GM12878 (cell line): ENCODE data around the gene EGFL8. TPM values are rescaled to one million over a fixed set of nuclear protein-coding genes. Genes with fewer than 3 reads are reported as not detected.

Source experiments
- ASH2L ChIP-seq: fragments of 300-600, 200-600 bp; sonication (generic); IDR thresholded peaks from 2 replicates; pipeline ENCODE4 v1.6.1; 2017; ENCODE audit warnings: low read depth, mild to moderate bottlenecking, borderline replicate concordance
- BHLHE40 ChIP-seq, 2 experiments: fragments of 450-650 bp in 1 of 2; IDR thresholded peaks; 2 replicates each; pipeline ENCODE4 v1.6.1; 2011 to 2017; ENCODE audit warnings: low read depth in 2 of 2, borderline replicate concordance in 1 of 2, improper control_type of control experiment in 1 of 2, low read length in 1 of 2, mild to moderate bottlenecking in 1 of 2
- FOXM1 ChIP-seq: IDR thresholded peaks from 2 replicates; pipeline ENCODE4 v1.6.1; 2012; ENCODE audit warnings: low read depth, mild to moderate bottlenecking, inconsistent platforms, low read length, moderate library complexity
- HDGF ChIP-seq: fragments of 450-650 bp; IDR thresholded peaks from 2 replicates; pipeline ENCODE4 v1.6.1; 2016; ENCODE audit warnings: antibody characterized with exemption
- KLF5 ChIP-seq: fragments of 450-650 bp; IDR thresholded peaks from 2 replicates; pipeline ENCODE4 v1.6.1; 2014; ENCODE audit warnings: mild to moderate bottlenecking; ENCODE audit not compliant: partially characterized antibody
- MAX ChIP-seq: IDR thresholded peaks from 2 replicates; pipeline ENCODE4 v1.6.1; 2012; ENCODE audit warnings: low read depth, low read length, improper control_type of control experiment
- MLLT1 ChIP-seq: fragments of 450-650 bp; IDR thresholded peaks from 2 replicates; pipeline ENCODE4 v1.6.1; 2016; ENCODE audit warnings: mild to moderate bottlenecking
- MYC ChIP-seq: IDR thresholded peaks from 2 replicates; pipeline ENCODE4 v1.6.1; 2011; ENCODE audit warnings: mild to moderate bottlenecking, low read length, moderate library complexity, inconsistent platforms; ENCODE audit not compliant: insufficient read depth, insufficient replicate concordance, insufficient read length, severe bottlenecking
- NR2C1 ChIP-seq: fragments of 450-650 bp; IDR thresholded peaks from 2 replicates; pipeline ENCODE4 v1.6.1; 2017; ENCODE audit warnings: antibody characterized with exemption, mild to moderate bottlenecking, moderate library complexity
- NR2F1 ChIP-seq: fragments of 450-650 bp; conservative IDR thresholded peaks from 2 replicates; pipeline ENCODE4 v1.6.1; 2017; ENCODE audit warnings: mild to moderate bottlenecking
- PAX5 ChIP-seq: IDR thresholded peaks from 2 replicates; pipeline ENCODE4 v1.6.1; 2011; ENCODE audit warnings: low read depth, low read length, borderline replicate concordance
- PRDM15 ChIP-seq: fragments of 450-650 bp; formaldehyde crosslinking; IDR thresholded peaks from 2 replicates; pipeline ENCODE4 v1.4.0; 2020; ENCODE audit warnings: mild to moderate bottlenecking, moderate library complexity
- RCOR1 ChIP-seq: conservative IDR thresholded peaks from 2 replicates; pipeline ENCODE4 v1.6.1; 2012; ENCODE audit warnings: low read depth, low read length, improper control_type of control experiment
- RELB ChIP-seq: fragments of 450-650 bp; IDR thresholded peaks from 2 replicates; pipeline ENCODE4 v1.6.1; 2017; ENCODE audit warnings: low read depth, mild to moderate bottlenecking, moderate library complexity
- RFX5 ChIP-seq: IDR thresholded peaks from 2 replicates; pipeline ENCODE4 v1.6.1; 2011; ENCODE audit warnings: low read depth, low read length, improper control_type of control experiment
- SIN3A ChIP-seq: IDR thresholded peaks from 2 replicates; pipeline ENCODE4 v1.6.1; 2012; ENCODE audit warnings: low read depth, low read length, improper control_type of control experiment
- SMAD5 ChIP-seq: IDR thresholded peaks from 2 replicates; pipeline ENCODE4 v1.6.1; 2016; ENCODE audit warnings: antibody characterized with exemption, low read depth
- SUZ12 ChIP-seq: fragments of 200-600 bp; sonication (generic); IDR thresholded peaks from one replicate; pipeline ENCODE4 v1.6.1; 2018; ENCODE audit warnings: antibody characterized with exemption, mild to moderate bottlenecking; ENCODE audit not compliant: unreplicated experiment
- TCF3 ChIP-seq: IDR thresholded peaks from 2 replicates; pipeline ENCODE4 v1.6.1; 2012; ENCODE audit warnings: low read depth, mild to moderate bottlenecking, low read length, borderline replicate concordance; ENCODE audit not compliant: insufficient read depth
- ZNF622 ChIP-seq: fragments of 450-650 bp; IDR thresholded peaks from 2 replicates; pipeline ENCODE4 v1.6.1; 2017; ENCODE audit warnings: mild to moderate bottlenecking, inconsistent platforms
- polyA plus RNA-seq, 11 experiments: library from polyadenylated mRNA; depleted of rRNA in 4 of 11; unstranded in 6 of 11; stranded (reverse) in 5 of 11; fragments of >200 nt; fragmentation: Nextera tagmentation in 4 of 11; fragmentation: Illumina TruSeq in 1 of 11; extraction: Ambion mirVana in 4 of 11; extraction: Trizol in 1 of 11; gene quantifications; 1 replicate in 1 of 11; 2 replicates in 10 of 11; pipeline versions ENCODE4 v1.2.1 to v1.2.3, GENCODE V29; 2011 to 2016; ENCODE audit warnings: inconsistent platforms in 2 of 11, missing spikeins in 2 of 11, low read depth in 1 of 11
- total RNA-seq, 4 experiments: library from RNA; depleted of rRNA in 3 of 4; stranded (reverse); fragments of >200 nt in 3 of 4; fragmentation: Illumina TruSeq in 1 of 4; extraction: Trizol in 1 of 4; gene quantifications; 2 replicates each; pipeline versions ENCODE4 v1.2.1 to v1.2.3, GENCODE V29; 2013 to 2021

Gene EGFL8
- total and polyA plus RNA-seq, 10 of the 15 experiments (the other 5 are each of a cell fraction or from before 2014, with no cell fraction given), result 0.07 to 3.5 (median 1.4) TPM

GRCh38 chr6:32192608-32193039 is 28.2 kb downstream of the EGFL8 start, which contains the start of gene GPSM3 (continued):
- TF ChIP-seq PAX5 (0 out of 2 replicates have a peak, but pooled peaks have one; percentile 24), NR2C1 (peak; percentile 67), KLF5 (no peak), MLLT1 (peak; percentile 9; the same call in 1 of the 2 replicates), MYC (no peak), SMAD5 (peak; percentile 59; the same call in 1 of the 2 replicates), SUZ12 (no peak), ZNF622 (no peak), BHLHE40 (IDR thresholded peaks at IDR 0.05; ENCODE audit: borderline replicate concordance in 1 of 2, low read depth in 2 of 2, low read length in 1 of 2) (no peak), TCF3 (no peak), MAX (no peak), NR2F1 (no peak), FOXM1 (no peak), RCOR1 (no peak), RFX5 (no peak), HDGF (no peak; the same call in 1 of the 2 replicates), ASH2L (no peak), SIN3A (no peak), RELB (peak; percentile 65; the same call in 1 of the 2 replicates), PRDM15 (CRISPR knock-in tag) (no peak)
